ENCODE data around the gene LHFPL3.

Gene LHFPL3

DNA sequence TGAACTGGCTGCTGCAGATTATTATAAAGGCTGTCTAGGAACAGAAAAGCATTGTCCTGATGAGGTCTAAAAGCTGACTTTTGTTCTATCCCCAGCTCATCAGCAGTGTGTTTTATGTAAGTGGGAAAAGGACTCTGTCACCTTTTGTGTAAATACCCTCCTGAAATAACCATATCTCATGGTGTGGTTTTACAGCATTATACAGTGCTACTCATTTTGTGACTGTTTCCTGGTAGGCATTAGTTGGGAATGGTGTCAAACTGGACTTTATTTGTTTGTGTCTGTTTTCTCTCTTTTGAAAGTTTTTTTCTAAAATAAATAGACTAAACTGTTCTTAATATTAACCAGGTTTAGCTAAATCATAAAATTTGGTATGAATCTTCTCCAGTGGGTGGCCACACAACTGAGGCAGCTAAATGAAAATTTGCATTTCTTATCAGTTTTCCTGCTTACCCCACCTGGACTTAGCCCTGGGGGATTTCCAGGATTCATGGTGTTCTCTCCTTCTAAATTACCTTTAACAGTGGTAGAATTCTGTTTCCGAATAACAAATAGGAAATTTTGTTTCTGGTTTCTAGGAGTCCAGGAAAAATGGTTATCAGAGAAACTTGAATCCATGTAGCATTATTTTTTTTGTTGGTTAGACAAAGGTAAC, 140.9 kb downstream of the LHFPL3 start:
- DNase-seq (ENCODE audit: insufficient read length, low spot score) (no peak), FAIRE-seq (no peak)

GRCh38 chr7:104480529-104480928, 152.1 kb downstream of the LHFPL3 start:
- FAIRE-seq (no peak), DNase-seq (ENCODE audit: insufficient read length, low spot score) (no peak)

GRCh38 chr7:104482362-104483037, 154.1 kb downstream of the LHFPL3 start:
- no peak for FAIRE-seq
- DNase-seq (ENCODE audit: insufficient read length, low spot score): no peak

DNA sequence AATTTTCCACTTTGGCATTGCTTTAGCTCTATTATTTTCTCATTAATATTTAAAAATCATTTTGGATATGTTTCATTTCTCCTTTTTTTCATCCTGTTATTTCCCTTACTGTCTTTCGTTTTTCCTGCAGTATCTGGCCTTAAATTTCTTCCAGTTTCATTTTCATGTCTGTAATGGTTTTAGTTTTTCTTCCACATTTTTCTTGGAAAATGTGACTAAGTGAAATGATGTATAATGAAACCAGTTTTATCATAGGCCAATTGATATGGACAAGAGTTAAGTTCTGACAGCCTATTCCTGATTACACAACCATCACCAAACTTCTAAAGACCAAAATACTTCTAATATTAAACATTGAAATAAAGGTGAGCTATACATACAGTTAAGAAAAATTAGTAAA, 158.5 kb downstream of the LHFPL3 start:
- no peak for DNase-seq (ENCODE audit: insufficient read length, low spot score)
- FAIRE-seq: no peak

GRCh38 chr7:104487642-104488041, 159.2 kb downstream of the LHFPL3 start:
- DNase-seq (ENCODE audit: insufficient read length, low spot score) (no peak), FAIRE-seq (no peak)

GRCh38 chr7:104497379-104497967, 169.1 kb downstream of the LHFPL3 start:
- no peak for FAIRE-seq
- DNase-seq (ENCODE audit: insufficient read length, low spot score): no peak

DNA sequence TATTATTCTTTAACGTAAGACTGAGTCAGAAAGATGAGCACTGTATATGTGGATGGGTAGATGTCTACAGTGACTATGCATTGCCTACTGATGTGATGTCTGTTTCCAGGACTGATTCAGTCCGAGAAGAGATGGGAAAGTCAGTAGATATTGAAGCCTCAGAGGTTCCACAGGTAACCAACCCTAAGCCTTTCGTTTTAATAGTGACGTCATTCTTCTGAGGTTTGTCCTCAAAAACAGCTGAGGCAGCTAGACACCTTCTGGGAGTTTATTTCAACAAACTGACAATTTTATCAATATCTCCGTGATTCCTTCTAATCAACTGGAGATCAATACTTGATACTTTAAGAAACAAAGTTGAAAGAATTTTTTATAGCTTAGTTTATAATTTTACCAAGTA, 171.6 kb downstream of the LHFPL3 start:
- FAIRE-seq: no peak
- DNase-seq (ENCODE audit: insufficient read length, low spot score): no peak

GRCh38 chr7:104509874-104510273, 181.5 kb downstream of the LHFPL3 start:
- DNase-seq (ENCODE audit: insufficient read length, low spot score): no peak
- no peak for FAIRE-seq

DNA sequence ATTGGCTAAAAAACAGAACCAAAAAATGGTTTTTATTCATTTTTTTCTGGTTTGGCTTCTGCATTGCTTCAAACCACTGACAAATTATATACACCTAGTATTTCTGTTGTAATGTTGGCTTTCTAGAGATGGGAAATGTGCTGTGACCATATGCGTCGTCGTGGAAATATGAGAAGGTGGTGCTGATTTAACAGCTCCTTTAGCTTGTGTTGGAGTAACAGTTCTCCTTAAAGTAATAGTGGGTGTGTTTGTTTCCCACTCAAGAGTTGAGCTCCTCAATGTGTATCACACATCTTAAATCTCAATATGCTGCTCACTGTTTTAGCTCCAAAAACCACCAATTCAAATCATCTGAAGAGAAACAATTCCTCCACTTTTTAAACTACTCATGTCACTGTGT, 196.4 kb downstream of the LHFPL3 start:
- DNase-seq (ENCODE audit: insufficient read length, low spot score) (no peak), FAIRE-seq (no peak)

DNA sequence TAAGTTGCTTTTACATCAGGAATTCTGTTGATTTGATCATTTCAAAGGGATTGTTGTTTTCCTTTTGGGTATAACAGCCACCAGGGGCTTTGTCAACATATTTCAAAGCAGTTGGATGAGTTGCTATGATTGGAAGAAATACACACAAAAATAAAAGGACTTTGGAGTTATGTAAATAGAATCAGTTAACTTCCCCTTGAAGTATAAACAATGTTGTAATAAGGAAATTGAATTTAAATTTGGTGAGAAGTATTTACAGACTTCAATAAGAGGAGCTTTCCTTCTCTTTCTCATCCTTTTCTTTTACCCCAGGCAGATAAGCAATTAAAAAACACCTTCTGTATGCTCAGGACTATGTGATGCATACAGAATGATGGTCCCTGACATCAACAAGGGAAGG, 199.7 kb downstream of the LHFPL3 start:
- no peak for DNase-seq (ENCODE audit: insufficient read length, low spot score)
- FAIRE-seq: no peak

- FAIRE-seq (no peak), DNase-seq (ENCODE audit: insufficient read length, low spot score) (no peak)
These were observed 201.2 kb downstream of the LHFPL3 start for GRCh38 chr7:104529567-104529966.

DNA sequence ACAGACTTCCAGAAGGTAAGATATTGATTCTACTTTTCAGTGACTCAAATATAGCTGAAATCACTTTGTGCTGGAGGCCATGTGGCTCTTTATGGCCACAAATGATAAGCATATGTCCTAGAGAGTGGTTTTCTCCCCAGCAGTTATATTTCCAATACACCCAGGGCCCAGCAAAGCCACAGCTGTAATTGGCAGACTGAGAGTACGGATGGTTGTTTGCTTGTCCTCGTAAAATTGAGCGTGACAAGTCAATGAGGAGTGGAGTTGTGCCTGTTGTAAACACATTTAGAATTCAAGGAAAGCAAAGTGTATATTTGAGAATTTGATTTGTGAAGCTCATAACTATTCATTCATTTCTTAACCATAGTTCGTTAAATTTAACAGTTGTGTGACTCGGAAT, 201.8 kb downstream of the LHFPL3 start:
- FAIRE-seq (no peak), DNase-seq (ENCODE audit: insufficient read length, low spot score) (no peak)

DNA sequence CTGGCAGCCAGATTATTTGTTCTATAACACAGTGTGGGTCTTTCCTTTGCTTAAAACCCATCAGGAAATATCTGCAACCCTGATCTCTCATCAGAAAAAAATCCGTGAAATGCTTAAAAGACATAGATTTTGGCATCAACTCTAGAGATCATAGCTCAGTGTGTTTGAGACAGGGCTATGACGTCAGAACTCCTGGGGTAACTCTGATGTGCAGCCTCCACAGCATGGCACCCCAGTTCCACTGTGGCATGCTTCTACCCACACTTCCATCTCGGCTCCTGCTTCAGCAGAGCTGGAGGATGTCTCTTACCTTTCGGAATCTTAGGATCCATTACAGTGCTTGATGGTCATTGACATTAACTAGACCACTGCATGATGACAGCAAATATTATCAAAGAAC, 205.7 kb downstream of the LHFPL3 start:
- DNase-seq (ENCODE audit: insufficient read length, low spot score) (no peak), FAIRE-seq (no peak)

GRCh38 chr7:104535841-104536240, 207.4 kb downstream of the LHFPL3 start:
- no peak for DNase-seq (ENCODE audit: insufficient read length, low spot score)
- FAIRE-seq: no peak

DNA sequence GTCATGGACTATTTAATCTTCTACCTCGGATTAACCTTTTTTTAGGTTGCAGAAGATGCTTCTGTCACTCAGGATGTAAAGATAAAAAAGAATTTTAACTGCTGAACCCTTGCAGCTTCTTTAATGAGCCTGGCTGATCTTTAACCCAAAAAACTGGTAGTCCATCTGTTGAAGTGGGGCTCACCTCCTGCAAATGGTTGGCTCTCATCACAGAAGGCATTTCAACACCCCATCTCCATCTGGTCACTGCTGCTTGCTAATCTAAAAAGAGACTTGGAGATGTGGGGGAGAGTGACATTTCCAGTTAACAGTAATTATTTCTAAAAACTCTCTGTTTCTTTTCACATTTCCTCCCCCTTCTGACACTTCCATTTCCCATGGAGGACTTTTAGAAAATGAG, 208.6 kb downstream of the LHFPL3 start:
- FAIRE-seq (no peak), DNase-seq (ENCODE audit: insufficient read length, low spot score) (no peak)

GRCh38 chr7:104538152-104538551, 209.7 kb downstream of the LHFPL3 start:
- DNase-seq (ENCODE audit: insufficient read length, low spot score) (no peak), FAIRE-seq (no peak)

GRCh38 chr7:104541897-104542296, 213.5 kb downstream of the LHFPL3 start:
- no peak for DNase-seq (ENCODE audit: insufficient read length, low spot score)
- no peak for FAIRE-seq

- FAIRE-seq: no peak
- no peak for DNase-seq (ENCODE audit: insufficient read length, low spot score)
These were observed 220.5 kb downstream of the LHFPL3 start for GRCh38 chr7:104548861-104549260.

DNA sequence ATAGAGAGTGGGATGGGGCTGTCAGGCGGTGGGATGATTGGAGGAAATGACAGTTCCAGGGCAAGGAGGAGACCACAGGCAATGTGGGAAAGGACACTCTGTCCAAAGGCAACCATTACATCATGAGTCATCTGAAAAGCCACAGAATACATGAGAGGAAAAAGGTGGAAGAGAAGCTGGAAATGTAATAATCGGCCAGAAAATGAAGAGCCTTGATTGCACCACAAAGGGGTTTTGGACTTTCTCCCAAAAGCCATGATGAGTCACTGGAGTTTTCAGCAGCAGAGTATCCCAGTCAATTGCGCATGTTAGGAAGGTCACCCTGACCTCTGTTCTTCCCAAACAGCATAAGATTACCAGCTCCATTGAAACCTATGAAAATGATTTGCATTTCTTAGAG, 222.0 kb downstream of the LHFPL3 start:
- no peak for DNase-seq (ENCODE audit: insufficient read length, low spot score)

DNA sequence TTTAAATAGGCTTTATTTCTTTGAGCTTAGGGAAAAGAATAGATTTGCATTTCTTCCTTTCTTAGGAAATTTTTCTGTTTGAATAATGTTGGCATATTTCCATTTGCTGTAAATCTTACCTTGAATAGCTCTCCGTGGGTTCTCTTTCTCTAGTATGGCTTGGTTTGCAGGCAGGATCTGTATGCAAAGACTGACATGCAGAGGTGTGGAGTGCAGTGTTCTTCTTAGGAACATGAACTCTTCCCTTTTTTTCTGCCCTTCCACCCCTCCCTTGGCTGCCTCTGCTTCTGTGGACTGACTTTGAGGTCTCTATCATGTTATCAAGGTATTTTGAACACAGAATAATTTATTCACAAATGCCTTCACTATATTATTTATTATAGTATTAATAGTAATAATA, 222.8 kb downstream of the LHFPL3 start:
- no peak for FAIRE-seq
- DNase-seq (ENCODE audit: insufficient read length, low spot score): no peak

More for the DNA sequence above, 222.0 kb downstream of the LHFPL3 start:
- FAIRE-seq: no peak

DNA sequence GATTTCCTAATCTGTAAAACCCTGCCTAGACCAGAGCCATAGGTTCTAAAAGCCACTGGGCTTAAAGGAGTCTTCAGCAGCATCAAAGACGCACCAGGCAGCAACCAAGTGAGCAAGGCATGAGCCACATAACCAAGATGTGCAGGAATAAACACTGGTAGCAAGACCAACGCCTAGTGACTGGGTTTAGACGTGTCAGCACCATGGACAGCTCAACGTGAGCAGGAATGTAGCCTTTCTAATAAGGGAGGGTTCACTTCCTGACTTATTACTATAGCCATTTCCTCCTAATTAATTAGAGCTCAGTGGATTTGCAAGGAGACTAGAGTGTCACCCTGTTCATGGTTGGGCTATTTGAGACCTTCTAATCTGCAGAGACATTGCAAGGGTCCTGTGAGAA, 223.7 kb downstream of the LHFPL3 start:
- FAIRE-seq (no peak), DNase-seq (ENCODE audit: insufficient read length, low spot score) (peak; percentile 3)

DNA sequence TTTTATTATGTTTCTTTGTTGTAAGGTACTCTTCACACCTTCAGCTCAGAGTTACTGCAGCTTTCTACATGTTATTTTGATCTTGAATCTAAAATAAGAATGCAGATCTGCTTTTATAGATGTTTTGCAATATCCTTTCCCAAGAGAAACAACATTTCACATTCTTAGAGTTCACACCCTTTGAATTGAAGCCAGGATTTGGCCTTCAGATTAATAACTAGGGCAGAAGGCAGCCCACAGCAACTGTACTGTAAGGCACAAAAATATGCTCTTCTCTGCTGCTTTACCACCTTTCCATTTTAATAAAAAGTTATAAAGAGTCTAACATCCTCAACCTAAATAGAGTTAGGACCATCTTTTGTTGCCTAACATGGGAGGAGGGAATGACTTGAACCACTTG, 224.7 kb downstream of the LHFPL3 start:
- DNase-seq (ENCODE audit: insufficient read length, low spot score): no peak
- no peak for FAIRE-seq
